SU-DHL-6 (cell line): ENCODE data around the gene CYB5A.

Source experiments
- H2AFZ ChIP-seq: fragments of 200-600 bp; sonication (generic); 2 replicates; pipeline ENCODE4 v1.6.1; 2014; ENCODE audit warnings: low read depth, mild to moderate bottlenecking, moderate library complexity, mixed read lengths, antibody characterized with exemption, low read length; ENCODE audit not compliant: severe bottlenecking
- H3F3A ChIP-seq: fragments of 200-600 bp; shearing (Covaris generic); 2 replicates; pipeline ENCODE4 v1.6.0; 2016; ENCODE audit warnings: antibody characterized with exemption, mild to moderate bottlenecking; ENCODE audit not compliant: insufficient read depth
- H3K27ac ChIP-seq: fragments of 200-600 bp; sonication (generic); 2 replicates; pipeline ENCODE4 v1.5.1; 2016; ENCODE audit warnings: low read depth, mild to moderate bottlenecking, low read length, moderate library complexity, mixed read lengths
- H3K27me3 ChIP-seq: fragments of 200-600 bp; sonication (generic), shearing (Covaris generic); 2 replicates; pipeline ENCODE4 v1.6.0; 2014; ENCODE audit warnings: mild to moderate bottlenecking, low read length
- H3K36me3 ChIP-seq: fragments of 200-600 bp; sonication (generic); 2 replicates; pipeline ENCODE4 v1.6.1; 2014; ENCODE audit warnings: mild to moderate bottlenecking, low read length, mixed read lengths
- H3K4me2 ChIP-seq: fragments of 300-600, 200-600 bp; shearing (Covaris generic), sonication (generic); 2 replicates; pipeline ENCODE4 v1.6.0; 2014; ENCODE audit warnings: low read length, low read depth, mild to moderate bottlenecking; ENCODE audit not compliant: poor library complexity, severe bottlenecking
- H3K4me3 ChIP-seq: fragments of 200-600 bp; sonication (generic); 2 replicates; pipeline ENCODE4 v1.5.1; 2014; ENCODE audit warnings: antibody characterized with exemption, low read length, mild to moderate bottlenecking, mixed read lengths; ENCODE audit not compliant: insufficient read depth, poor library complexity, severe bottlenecking
- H3K79me2 ChIP-seq: fragments of 200-600 bp; sonication (generic); 2 replicates; pipeline ENCODE4 v1.6.1; 2014; ENCODE audit warnings: mild to moderate bottlenecking, low read length, moderate library complexity; ENCODE audit not compliant: insufficient read depth
- H3K9ac ChIP-seq: fragments of 200-600 bp; sonication (generic); 2 replicates; pipeline ENCODE4 v1.7.0; 2014; ENCODE audit warnings: mild to moderate bottlenecking, low read length
- H3K9me2 ChIP-seq: fragments of 200-600 bp; sonication (generic); replicated peaks from 2 replicates; pipeline ENCODE4 v1.6.1; 2014; ENCODE audit warnings: low read length; ENCODE audit not compliant: insufficient read depth
- H3K9me3 ChIP-seq: fragments of 200-600 bp; sonication (generic); 2 replicates; pipeline ENCODE4 v1.6.1; 2014; ENCODE audit warnings: low read length, mixed read lengths; ENCODE audit not compliant: insufficient read depth
- H4K20me1 ChIP-seq: fragments of 200-600 bp; sonication (generic); 2 replicates; pipeline ENCODE4 v1.6.1; 2014; ENCODE audit warnings: low read depth, mild to moderate bottlenecking, antibody characterized with exemption, low read length, moderate library complexity, mixed read lengths
- EZH2phosphoT487 ChIP-seq: fragments of 200-600 bp; sonication (generic), shearing (Covaris generic); conservative IDR thresholded peaks from 2 replicates; pipeline ENCODE4 v1.6.1; 2018; ENCODE audit warnings: mild to moderate bottlenecking, antibody characterized with exemption, low read length, moderate library complexity, mixed read lengths
- TF ChIP-seq, protein P1 (sequence below): fragments of 200-600 bp; sonication (generic); IDR thresholded peaks from one replicate; pipeline ENCODE4 v1.5.1; 2017; ENCODE audit warnings: antibody characterized with exemption, mild to moderate bottlenecking, low read length, moderate library complexity; ENCODE audit not compliant: insufficient read depth, poor library complexity, severe bottlenecking

CYB5A gene

DNA sequence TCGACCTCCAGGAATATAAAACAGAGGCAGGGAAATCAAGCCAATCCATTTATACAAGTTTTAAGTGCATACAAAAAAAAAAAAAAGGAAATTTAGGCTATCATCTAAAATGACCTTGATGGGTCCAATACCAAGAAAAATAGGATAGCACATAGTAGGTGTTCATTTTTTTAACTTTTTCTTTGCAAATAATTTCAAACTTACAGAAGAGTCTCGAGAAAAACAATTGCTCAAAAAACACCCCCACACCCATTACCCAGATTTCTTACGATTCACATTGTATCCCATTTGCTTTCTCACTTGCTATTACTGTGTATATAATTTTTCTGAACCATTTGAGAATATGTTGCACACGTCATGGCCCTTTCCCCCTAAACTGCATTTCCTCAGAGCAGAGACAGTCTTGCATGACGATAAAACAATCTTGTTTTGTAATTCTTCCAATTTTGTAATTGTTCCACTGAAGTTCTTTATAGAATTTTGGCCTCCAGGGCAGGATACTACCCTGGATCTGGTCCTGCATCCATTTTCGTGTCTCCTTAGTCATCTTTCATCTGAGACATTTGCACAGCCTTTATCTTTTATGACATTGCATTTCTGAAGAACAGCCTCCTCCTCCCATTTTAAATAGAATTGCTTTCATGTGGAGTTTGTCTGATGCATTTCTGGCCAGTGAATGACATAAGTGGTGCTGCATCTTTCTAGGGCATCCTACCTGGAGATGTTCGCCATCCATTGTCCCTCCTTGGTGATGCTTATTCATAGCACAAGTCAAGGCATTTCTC, 68.9 kb downstream of the CYB5A start:
- Histone ChIP-seq H3F3A (no peaks in the 10 kb centered on the region), H2AFZ (no peak overlapping the region), H3K79me2 (no peaks in the 10 kb centered on the region), H4K20me1 (no peaks in the 10 kb centered on the region), H3K36me3 (no peaks in the 10 kb centered on the region), H3K4me2 (no peak overlapping the region), H3K4me3 (no peak overlapping the region), H3K9me3 (no peaks in the 10 kb centered on the region), H3K27me3 (no peaks in the 10 kb centered on the region), H3K9me2 (no peaks in the 10 kb centered on the region), H3K9ac (no peak overlapping the region), H3K27ac (no peak overlapping the region)
- TF ChIP-seq, protein P1, sequence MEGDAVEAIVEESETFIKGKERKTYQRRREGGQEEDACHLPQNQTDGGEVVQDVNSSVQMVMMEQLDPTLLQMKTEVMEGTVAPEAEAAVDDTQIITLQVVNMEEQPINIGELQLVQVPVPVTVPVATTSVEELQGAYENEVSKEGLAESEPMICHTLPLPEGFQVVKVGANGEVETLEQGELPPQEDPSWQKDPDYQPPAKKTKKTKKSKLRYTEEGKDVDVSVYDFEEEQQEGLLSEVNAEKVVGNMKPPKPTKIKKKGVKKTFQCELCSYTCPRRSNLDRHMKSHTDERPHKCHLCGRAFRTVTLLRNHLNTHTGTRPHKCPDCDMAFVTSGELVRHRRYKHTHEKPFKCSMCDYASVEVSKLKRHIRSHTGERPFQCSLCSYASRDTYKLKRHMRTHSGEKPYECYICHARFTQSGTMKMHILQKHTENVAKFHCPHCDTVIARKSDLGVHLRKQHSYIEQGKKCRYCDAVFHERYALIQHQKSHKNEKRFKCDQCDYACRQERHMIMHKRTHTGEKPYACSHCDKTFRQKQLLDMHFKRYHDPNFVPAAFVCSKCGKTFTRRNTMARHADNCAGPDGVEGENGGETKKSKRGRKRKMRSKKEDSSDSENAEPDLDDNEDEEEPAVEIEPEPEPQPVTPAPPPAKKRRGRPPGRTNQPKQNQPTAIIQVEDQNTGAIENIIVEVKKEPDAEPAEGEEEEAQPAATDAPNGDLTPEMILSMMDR, result no peak
- TF ChIP-seq EZH2phosphoT487, result no peak

DNA sequence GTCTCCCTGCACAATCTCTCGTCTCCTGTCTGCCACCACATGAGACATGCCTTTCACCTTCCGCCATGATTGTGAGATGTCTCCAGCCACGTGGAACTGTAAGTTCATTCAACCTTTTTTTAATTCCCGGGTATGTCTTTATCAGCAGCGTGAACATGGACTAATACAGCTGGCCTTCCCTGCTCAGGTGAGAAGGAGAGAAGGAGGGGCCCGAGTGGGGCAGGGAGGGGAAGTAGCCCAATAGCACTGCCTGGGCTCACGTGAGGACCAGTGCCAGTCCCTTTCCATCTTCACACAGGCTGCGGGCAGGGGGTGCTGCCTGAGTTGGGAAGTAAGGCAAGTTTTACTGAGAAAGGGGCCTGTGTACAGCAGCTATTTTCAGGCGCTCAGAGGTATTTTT, 70.7 kb downstream of the CYB5A start:
- Histone ChIP-seq H4K20me1 (no peaks in the 10 kb centered on the region), H3K4me2 (no peak overlapping the region), H3K9ac (no peak overlapping the region), H3K27me3 (no peaks in the 10 kb centered on the region), H3F3A (no peaks in the 10 kb centered on the region), H3K9me3 (no peaks in the 10 kb centered on the region), H2AFZ (no peak overlapping the region), H3K27ac (no peak overlapping the region), H3K79me2 (no peaks in the 10 kb centered on the region), H3K9me2 (no peaks in the 10 kb centered on the region), H3K4me3 (no peak overlapping the region), H3K36me3 (no peaks in the 10 kb centered on the region)
- TF ChIP-seq EZH2phosphoT487, result no peak
- TF ChIP-seq, protein P1, result no peak

DNA sequence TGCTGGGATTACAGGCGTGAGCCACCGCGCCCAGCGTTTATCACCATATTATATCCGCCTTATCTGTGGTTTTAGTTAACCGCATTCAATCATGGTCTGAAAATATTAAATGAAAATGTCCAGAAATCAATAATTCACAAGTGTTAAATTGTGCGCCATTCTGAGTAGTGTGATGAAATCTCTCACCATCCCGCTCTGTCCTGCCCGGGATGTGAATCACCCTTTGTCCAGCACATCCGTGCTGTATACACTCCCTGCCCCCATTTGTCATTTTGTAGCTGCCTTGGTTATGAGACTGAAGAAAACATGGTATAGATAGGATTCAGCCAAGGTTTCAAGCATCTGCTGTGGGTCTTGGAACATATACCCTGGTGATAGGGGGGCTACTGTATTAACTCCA, 72.7 kb downstream of the CYB5A start:
- TF ChIP-seq, protein P1, result no peak
- TF ChIP-seq EZH2phosphoT487, result no peak
- Histone ChIP-seq H3K9ac (no peak overlapping the region), H3K36me3 (no peaks in the 10 kb centered on the region), H3K79me2 (no peaks in the 10 kb centered on the region), H3K27ac (no peak overlapping the region), H4K20me1 (no peaks in the 10 kb centered on the region), H3K9me3 (no peaks in the 10 kb centered on the region), H3K4me2 (no peak overlapping the region), H3K9me2 (no peaks in the 10 kb centered on the region), H2AFZ (no peak overlapping the region), H3K27me3 (no peaks in the 10 kb centered on the region), H3F3A (no peaks in the 10 kb centered on the region), H3K4me3 (no peak overlapping the region)
